ENCODE data around the gene UBE2G2.

The UBE2G2 gene

GRCh38 chr21:44813727-44814126 is 12.1 kb upstream of the UBE2G2 start:
- H4K20me1 ChIP-seq = peaks cover 86 to 89% (median 88%) of the 10 kb centered on the region in 11 experiments
- H3K36me3 ChIP-seq = peaks cover 44 to 65% (median 52%) of the 10 kb centered on the region in 11 experiments
- H3K4me3 ChIP-seq = no peak overlapping the region; a peak in 1 of 20 replicates
- H3K27ac ChIP-seq = no peak overlapping the region
- peak overlapping the region in 9 of 11 experiments; percentile 21 to 68 (median 53); a peak in 11 of 22 replicates for H3K9ac ChIP-seq
- no peak for TF ChIP-seq Cebpa-rat (IDR thresholded peaks at IDR 0.05)
- H3K4me2 ChIP-seq = peak overlapping the region; percentile 68 to 99 (median 93)
- no peaks in the 10 kb centered on the region for H3K9me3 ChIP-seq (replicated peaks in 1 of 11)
- no peaks in the 10 kb centered on the region for H3K27me3 ChIP-seq
- H3K4me1 ChIP-seq = peaks cover 72 to 88% (median 82%) of the 10 kb centered on the region in 10 experiments

DNA sequence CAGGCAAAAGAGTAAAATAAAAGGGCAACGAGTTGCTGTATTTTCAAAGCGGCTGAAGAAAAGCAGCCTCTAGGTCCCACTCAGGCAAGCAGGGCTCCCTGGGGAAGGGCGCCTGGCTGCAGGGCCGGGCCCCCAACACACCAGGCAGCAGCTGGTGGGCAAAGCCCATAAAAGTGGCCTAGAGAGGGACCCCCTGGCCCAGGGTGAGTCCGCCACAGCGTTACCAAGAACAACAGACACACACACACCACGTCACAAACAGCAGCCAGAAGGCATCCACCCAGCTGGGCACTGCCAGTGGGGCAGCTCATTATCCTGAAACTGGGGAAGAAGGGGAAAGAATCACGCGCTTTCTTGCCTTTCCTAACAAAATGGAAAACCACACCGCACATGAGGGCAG is 11.5 kb upstream of the UBE2G2 start:
- Histone ChIP-seq H3K9me3 (replicated peaks in 1 of 11) (no peaks in the 10 kb centered on the region), H4K20me1 (peaks cover 86 to 94% (median 94%) of the 10 kb centered on the region in 11 experiments), H3K4me3 (peak overlapping the region in 3 of 10 experiments; percentile 6 to 29 (median 23); a peak in 1 of 20 replicates), H3K27ac (peak overlapping the region in 7 of 11 experiments; percentile 22 to 64 (median 37); a peak in 12 of 22 replicates), H3K4me1 (peaks cover 68 to 83% (median 78%) of the 10 kb centered on the region in 10 experiments), H3K36me3 (peaks cover 49 to 71% (median 58%) of the 10 kb centered on the region in 11 experiments), H3K9ac (peak overlapping the region; percentile 24 to 68 (median 52); a peak in 19 of 22 replicates), H3K27me3 (no peaks in the 10 kb centered on the region), H3K4me2 (peak overlapping the region; percentile 68 to 99 (median 93))
- TF ChIP-seq Cebpa-rat (IDR thresholded peaks at IDR 0.05) = no peak

- Histone ChIP-seq H3K9me3 (replicated peaks in 1 of 11) (no peaks in the 10 kb centered on the region), H3K36me3 (peaks cover 54 to 76% (median 63%) of the 10 kb centered on the region in 11 experiments), H3K4me1 (peaks cover 68 to 83% (median 78%) of the 10 kb centered on the region in 10 experiments), H3K4me3 (peak overlapping the region in 3 of 10 experiments; percentile 6 to 29 (median 23); a peak in 3 of 20 replicates), H3K9ac (peak overlapping the region; percentile 24 to 68 (median 52); a peak in 21 of 22 replicates), H3K27ac (peak overlapping the region in 9 of 11 experiments; percentile 22 to 64 (median 28); a peak in 16 of 22 replicates), H4K20me1 (peaks cover 86 to 100% (median 96%) of the 10 kb centered on the region in 11 experiments), H3K4me2 (peak overlapping the region; percentile 68 to 99 (median 93)), H3K27me3 (no peaks in the 10 kb centered on the region)
- no peak for TF ChIP-seq Cebpa-rat (IDR thresholded peaks at IDR 0.05)
These were observed 11.0 kb upstream of the UBE2G2 start for GRCh38 chr21:44812640-44813039.

DNA sequence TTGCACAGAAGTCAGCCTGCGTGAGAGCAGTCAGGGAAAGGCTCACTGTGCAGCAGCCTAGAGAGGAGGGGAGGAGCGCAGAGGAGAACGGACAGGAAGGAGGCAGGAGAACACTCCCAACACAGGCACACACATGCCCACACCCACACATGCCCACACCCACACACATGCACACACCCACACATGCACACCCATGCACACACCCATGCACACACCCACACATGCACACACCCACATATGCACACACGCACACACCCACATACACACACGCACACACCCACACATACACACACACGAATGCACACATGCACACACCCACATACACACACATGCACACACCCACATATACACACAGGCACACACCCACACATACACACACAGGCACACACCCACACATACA is 9.2 kb upstream of the UBE2G2 start:
- H3K9me3 ChIP-seq (replicated peaks in 1 of 11) = no peaks in the 10 kb centered on the region
- H3K9ac ChIP-seq = peak overlapping the region in 3 of 11 experiments; percentile 17 to 67 (median 45); a peak in 3 of 22 replicates
- peaks cover 71 to 97% (median 90%) of the 10 kb centered on the region in 11 experiments for H4K20me1 ChIP-seq
- no peak overlapping the region for H3K4me3 ChIP-seq
- H3K27me3 ChIP-seq = no peaks in the 10 kb centered on the region
- H3K4me1 ChIP-seq = peaks cover 53 to 69% (median 65%) of the 10 kb centered on the region in 10 experiments
- no peak for TF ChIP-seq Cebpa-rat (IDR thresholded peaks at IDR 0.05)
- H3K36me3 ChIP-seq = peaks cover 72 to 91% (median 81%) of the 10 kb centered on the region in 11 experiments
- no peak overlapping the region for H3K27ac ChIP-seq
- H3K4me2 ChIP-seq = peak overlapping the region in 10 of 11 experiments; percentile 30 to 97 (median 77); a peak in 20 of 22 replicates

GRCh38 chr21:44805859-44806258 is 4.2 kb upstream of the UBE2G2 start:
- Histone ChIP-seq H3K27ac (no peak overlapping the region), H3K9ac (no peak overlapping the region; a peak in 1 of 22 replicates), H3K4me3 (no peak overlapping the region), H3K36me3 (peaks cover 71 to 83% (median 76%) of the 10 kb centered on the region in 11 experiments), H3K4me1 (peaks cover 14 to 52% (median 38%) of the 10 kb centered on the region in 10 experiments), H3K4me2 (peak overlapping the region in 5 of 11 experiments; percentile 3 to 46 (median 23); a peak in 8 of 22 replicates), H3K27me3 (no peaks in the 10 kb centered on the region), H3K9me3 (replicated peaks in 1 of 11) (no peaks in the 10 kb centered on the region), H4K20me1 (peaks cover 23 to 70% (median 55%) of the 10 kb centered on the region in 11 experiments)
- no peak for TF ChIP-seq Cebpa-rat (IDR thresholded peaks at IDR 0.05)

GRCh38 chr21:44805226-44805625 is 3.6 kb upstream of the UBE2G2 start:
- Histone ChIP-seq H3K4me2 (peak overlapping the region in 5 of 11 experiments; percentile 3 to 46 (median 23); a peak in 8 of 22 replicates), H3K27ac (no peak overlapping the region), H3K9me3 (replicated peaks in 1 of 11) (no peaks in the 10 kb centered on the region), H3K9ac (peak overlapping the region in 1 of 11 experiments; percentile 6; a peak in 1 of 22 replicates), H3K4me1 (peaks cover 16 to 52% (median 37%) of the 10 kb centered on the region in 10 experiments), H3K4me3 (no peak overlapping the region), H3K27me3 (no peaks in the 10 kb centered on the region), H3K36me3 (peaks cover 64 to 76% (median 69%) of the 10 kb centered on the region in 11 experiments), H4K20me1 (peaks cover 23 to 70% (median 55%) of the 10 kb centered on the region in 11 experiments; a peak in 21 of 22 replicates)
- no peak for TF ChIP-seq Cebpa-rat (IDR thresholded peaks at IDR 0.05)

GRCh38 chr21:44804762-44805161 is 3.1 kb upstream of the UBE2G2 start:
- H3K4me3 ChIP-seq = no peak overlapping the region
- no peak overlapping the region for H3K9ac ChIP-seq
- H3K27me3 ChIP-seq = no peaks in the 10 kb centered on the region
- peaks cover 21 to 52% (median 36%) of the 10 kb centered on the region in 10 experiments for H3K4me1 ChIP-seq
- H3K9me3 ChIP-seq (replicated peaks in 1 of 11) = no peaks in the 10 kb centered on the region
- H4K20me1 ChIP-seq = peaks cover 23 to 70% (median 55%) of the 10 kb centered on the region in 11 experiments; a peak in 21 of 22 replicates
- H3K36me3 ChIP-seq = peaks cover 60 to 74% (median 67%) of the 10 kb centered on the region in 11 experiments
- no peak overlapping the region for H3K27ac ChIP-seq
- TF ChIP-seq Cebpa-rat (IDR thresholded peaks at IDR 0.05) = no peak
- peak overlapping the region in 1 of 11 experiments; percentile 23; a peak in 2 of 22 replicates for H3K4me2 ChIP-seq

DNA sequence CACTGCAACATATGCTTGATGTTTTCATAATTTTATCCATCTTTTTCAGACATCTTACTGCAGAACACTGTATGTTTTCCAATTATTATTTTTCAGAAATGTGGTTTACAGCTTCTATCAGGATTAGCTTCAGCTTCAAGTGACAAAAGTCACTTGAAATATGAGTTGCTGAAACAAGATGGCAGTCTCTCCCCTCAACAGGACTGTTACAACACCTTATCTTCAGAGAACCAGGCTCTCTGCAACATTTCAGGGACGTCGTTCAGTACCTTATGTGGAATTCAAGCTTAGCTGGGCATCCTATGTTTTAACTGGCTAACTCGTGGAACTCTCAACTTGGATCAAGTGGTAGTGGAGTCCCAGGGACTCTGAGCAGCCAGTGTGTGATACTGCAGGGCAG is 2.0 kb upstream of the UBE2G2 start:
- H3K4me1 ChIP-seq = peaks cover 28 to 57% (median 45%) of the 10 kb centered on the region in 10 experiments
- H3K27me3 ChIP-seq = no peaks in the 10 kb centered on the region
- H3K9me3 ChIP-seq (replicated peaks in 1 of 11) = no peaks in the 10 kb centered on the region
- H3K36me3 ChIP-seq = peaks cover 58 to 74% (median 66%) of the 10 kb centered on the region in 11 experiments
- no peak overlapping the region for H3K27ac ChIP-seq
- 0 out of 22 replicates have a peak overlapping the region, but pooled peaks of 1 of the 11 experiments have one; percentile 99 for H3K4me2 ChIP-seq
- no peak for TF ChIP-seq Cebpa-rat (IDR thresholded peaks at IDR 0.05)
- H3K9ac ChIP-seq = no peak overlapping the region
- no peak overlapping the region for H3K4me3 ChIP-seq
- H4K20me1 ChIP-seq = peaks cover 23 to 70% (median 55%) of the 10 kb centered on the region in 11 experiments; a peak in 21 of 22 replicates
